ENCODE data around the gene CDK7. TPM values are rescaled to one million over a fixed set of nuclear protein-coding genes. Genes with fewer than 3 reads are reported as not detected.

The CDK7 gene
- total RNA-seq: 46.8 and 61.9 TPM in 2 replicates

GRCh38 chr5:69234457-69235268 is at the start of gene CDK7:
CDK7 (plus strand) TSS chr5:69234886; CDS start chr5:69234976, 90 bp downstream.

GRCh38 chr5:69189162-69190086 is 45.3 kb upstream of the CDK7 start, which contains the start of gene CENPH:
CENPH (plus strand) TSS chr5:69189583; CDS start chr5:69189635, 52 bp downstream.

Other genes starting within 250 kb of the CDK7 start
- 62.0 and 90.9 TPM in 2 replicates for gene SLC30A5, start 140.9 kb upstream of the CDK7 start, total RNA-seq
- 7.2 and 10.8 TPM in 2 replicates for gene CCNB1, start 67.7 kb upstream of the CDK7 start, total RNA-seq
- gene CENPH, start 45.3 kb upstream of the CDK7 start, total RNA-seq: 2.9 and 6.2 TPM in 2 replicates
- 5.8 and 11.3 TPM in 2 replicates for gene CCDC125, start 97.9 kb downstream of the CDK7 start, total RNA-seq
- 42.7 and 80.4 TPM in 2 replicates for gene AK6, start 134.6 kb downstream of the CDK7 start, total RNA-seq
- gene TAF9, start 134.6 kb downstream of the CDK7 start, total RNA-seq: 102 and 108 TPM in 2 replicates
- gene RAD17, start 134.9 kb downstream of the CDK7 start, total RNA-seq: 24.8 and 29.7 TPM in 2 replicates
- gene MARVELD2, start 180.2 kb downstream of the CDK7 start, total RNA-seq: 42.0 and 53.6 TPM in 2 replicates